SW480 (cell line): ENCODE measurements around the gene PLCG2.

Source experiments
- DNase-seq: peaks from one replicate; pipeline ENCODE4 v3.0.0-alpha.2; 2016; ENCODE audit warnings: low spot score

The PLCG2 gene

DNA sequence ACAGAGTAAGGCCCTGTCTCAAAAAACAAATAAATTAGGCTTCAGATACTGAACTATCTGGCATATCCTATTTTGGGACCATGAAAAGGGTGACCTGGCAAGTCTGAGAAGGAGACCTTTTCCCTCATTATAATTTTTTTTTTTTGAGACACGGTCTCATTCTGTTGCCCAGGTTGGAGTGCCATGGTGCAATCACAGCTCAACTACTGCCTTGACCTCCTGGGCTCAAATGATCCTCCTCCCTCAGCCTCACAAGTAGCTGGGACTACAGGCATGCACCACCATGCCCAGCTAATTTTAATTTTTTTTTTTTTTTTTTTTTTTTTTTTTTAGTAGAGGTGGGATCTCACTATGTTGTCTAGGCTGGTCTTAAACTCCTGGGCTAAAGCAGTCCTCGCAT lies 37.3 kb downstream of the PLCG2 start:
- DNase-seq: no peak

GRCh38 chr16:81816793-81817210 lies 37.7 kb downstream of the PLCG2 start:
- DNase-seq: no peak

DNA sequence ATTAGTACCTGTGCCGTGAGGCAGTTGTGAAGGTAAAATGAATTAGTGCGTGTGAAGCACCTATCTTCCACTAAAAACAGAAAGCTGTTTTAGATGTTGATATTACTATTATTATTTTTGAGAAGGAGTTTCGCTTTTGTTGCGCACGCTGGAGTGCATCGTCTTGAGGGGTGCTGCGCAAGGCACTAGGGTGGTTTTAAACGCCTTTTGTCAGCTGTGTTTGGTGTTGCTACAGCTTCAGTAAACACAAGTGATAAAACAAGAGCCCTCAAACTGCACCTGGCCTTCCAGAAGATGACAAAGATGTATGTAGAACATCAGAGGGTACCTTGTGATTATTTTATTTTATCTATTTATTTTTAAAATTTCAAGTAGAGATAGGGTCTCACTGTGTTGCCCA lies 38.2 kb downstream of the PLCG2 start:
- DNase-seq: no peak

DNA sequence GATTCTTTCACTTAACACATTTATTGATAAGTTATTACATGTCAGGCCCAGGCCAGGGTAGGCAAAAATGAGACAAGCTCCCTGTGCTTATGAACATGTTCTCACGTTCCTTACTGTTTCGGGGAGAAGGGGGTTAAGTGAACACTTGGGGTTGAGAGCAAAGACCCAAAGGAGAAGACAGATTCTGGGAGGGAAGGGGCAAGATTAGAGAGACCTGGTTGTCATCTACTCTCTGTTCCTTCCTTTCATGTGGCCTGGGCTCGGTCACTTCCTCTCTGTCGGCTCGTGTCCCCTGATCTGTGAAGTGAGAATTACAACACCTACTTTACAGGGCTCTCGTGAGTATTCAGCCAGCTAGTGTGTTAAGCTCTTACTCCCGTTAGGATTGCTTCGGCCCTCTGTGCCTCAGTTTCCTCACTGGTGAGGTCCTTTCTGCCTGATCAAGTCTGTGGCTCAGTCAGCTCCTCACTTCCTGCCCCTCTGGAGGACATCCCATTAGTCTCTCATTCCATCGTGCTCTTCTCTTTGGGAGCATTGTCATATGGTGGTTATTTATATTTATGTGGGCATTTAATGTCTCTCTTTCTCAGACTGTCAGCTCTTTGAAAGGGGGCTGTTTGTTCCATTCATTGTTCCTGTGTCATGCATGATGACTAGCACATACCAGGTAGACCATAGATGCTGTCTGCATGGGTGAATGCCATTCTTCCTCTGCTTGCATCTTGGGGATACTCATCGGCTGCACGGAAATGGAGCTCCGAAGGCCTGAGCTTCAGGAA lies 38.9 kb downstream of the PLCG2 start:
- DNase-seq: peak; percentile 14

GRCh38 chr16:81818568-81818896 lies 39.4 kb downstream of the PLCG2 start:
- DNase-seq: no peak

GRCh38 chr16:81818905-81819304 lies 39.8 kb downstream of the PLCG2 start:
- no peak for DNase-seq

GRCh38 chr16:81821436-81822128 lies 42.5 kb downstream of the PLCG2 start:
- DNase-seq: no peak

DNA sequence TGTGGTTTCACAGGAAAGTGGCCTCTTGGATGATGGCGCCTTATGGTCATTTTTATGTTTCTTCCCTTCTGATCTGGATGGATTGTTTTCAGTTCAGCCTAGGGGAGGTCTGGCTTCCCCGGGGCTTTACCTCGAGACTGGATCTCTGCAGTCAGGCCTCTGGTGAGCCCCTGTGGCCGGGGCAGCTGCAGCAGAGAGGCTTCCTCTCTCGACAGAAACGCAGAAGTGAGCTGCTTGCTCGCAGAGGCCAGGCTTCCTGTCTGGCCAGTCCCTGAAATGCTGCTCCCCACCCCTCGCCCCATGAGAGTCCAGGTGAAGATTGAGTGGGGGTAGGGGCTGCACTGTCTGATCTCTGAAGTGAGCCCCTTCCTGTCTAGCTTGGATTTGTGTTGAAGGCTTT lies 44.0 kb downstream of the PLCG2 start:
- no peak for DNase-seq

DNA sequence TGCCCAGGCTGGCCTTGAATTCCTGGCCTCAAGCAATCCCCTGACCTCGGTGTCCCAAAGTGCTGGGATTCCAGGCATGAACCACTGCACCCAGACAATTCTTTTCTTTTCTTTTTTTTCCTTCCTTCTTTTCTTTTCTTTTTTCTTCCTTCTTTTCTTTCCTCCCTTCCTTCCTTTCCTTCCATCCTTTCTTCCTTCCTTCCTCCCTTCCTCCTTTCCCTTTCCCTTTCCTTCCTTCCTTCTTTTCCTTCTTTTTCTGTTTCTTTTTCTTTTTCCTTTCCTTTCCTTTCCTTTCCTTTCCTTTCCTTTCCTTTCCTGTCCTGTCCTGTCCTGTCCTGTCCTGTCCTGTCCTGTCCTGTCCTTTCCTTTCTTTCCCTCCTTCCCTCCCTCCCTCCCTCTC lies 44.6 kb downstream of the PLCG2 start:
- no peak for DNase-seq

GRCh38 chr16:81826523-81826922 lies 47.4 kb downstream of the PLCG2 start:
- DNase-seq: no peak

GRCh38 chr16:81830845-81831540 lies 51.9 kb downstream of the PLCG2 start:
- no peak for DNase-seq

- no peak for DNase-seq
These were observed 52.6 kb downstream of the PLCG2 start for GRCh38 chr16:81831722-81832126.

GRCh38 chr16:81832801-81833547 lies 53.9 kb downstream of the PLCG2 start:
- DNase-seq: no peak

DNA sequence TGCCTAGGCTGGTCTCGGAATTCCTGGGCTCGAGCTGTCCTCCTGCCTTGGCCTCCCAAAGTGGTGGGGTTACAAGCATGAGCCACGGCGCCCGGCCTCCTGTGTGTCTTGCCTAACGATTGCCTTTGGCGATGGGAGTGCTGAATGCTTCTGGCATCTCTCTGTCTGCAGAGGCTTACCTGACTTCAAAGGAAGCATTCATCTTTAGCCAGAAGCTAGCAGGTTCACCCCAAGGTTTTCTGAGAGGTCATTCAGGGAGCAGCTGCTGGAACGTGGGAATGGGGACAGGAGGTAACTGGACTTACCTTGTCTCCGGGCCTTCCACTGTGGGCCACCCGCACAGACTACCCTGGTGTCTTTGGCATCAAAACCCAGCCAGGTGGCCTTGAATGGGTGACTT lies 54.7 kb downstream of the PLCG2 start:
- no peak for DNase-seq

DNA sequence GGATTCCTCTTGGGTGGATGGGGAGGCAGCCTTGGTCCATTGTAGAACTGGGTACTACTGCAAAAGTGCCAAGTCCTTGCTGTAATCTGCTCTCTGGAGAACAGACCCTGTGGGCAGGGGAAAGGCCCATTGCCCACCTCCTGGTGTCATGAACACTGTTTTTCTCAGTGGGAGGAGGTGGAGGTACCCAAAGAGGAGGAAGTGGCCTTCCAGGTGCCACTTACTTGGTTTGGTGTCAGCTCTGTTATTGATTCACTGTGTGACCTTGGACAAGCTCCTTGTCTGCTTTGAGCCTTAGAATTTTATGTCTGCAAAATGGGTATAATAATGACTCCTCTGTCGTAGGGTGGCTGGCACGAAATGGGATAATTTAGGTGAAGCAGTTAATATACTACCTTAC lies 55.8 kb downstream of the PLCG2 start:
- no peak for DNase-seq

DNA sequence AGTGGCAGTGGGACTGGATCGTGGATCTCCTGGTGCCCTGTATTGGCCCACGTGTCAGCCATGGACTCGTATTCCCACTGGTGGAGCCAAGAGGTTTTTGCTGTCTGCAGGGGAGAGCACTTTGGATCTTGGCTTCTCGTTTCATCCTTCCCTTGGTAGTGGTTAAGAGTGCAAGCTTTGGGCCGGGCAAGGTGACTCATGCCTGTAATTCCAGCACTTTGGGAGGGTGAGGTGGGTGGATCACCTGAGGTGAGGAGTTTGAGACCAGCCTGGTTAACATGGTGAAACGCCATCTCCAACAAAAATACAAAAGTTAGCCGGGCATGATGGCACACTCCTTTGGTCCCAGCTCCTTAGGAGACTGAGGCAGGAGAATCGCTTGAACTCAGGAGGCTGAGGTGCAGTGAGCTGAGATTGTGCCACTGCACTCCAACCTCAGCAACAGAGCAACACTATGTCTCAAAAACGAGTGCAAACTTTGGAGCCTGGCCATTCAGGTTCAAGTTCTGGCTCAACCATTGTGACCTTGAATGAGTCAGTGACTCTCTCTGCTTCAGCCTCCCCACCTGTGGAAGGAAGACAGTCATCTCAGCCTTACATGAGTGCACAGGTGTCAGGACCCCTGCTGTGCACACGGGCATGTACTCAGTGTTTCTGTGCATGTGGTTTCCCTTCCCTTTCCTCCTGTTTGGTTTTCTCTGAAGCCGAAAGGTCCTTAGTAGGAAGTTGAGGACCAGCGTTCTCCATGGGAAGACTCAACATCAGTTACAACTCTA lies 57.4 kb downstream of the PLCG2 start:
- DNase-seq: no peak

DNA sequence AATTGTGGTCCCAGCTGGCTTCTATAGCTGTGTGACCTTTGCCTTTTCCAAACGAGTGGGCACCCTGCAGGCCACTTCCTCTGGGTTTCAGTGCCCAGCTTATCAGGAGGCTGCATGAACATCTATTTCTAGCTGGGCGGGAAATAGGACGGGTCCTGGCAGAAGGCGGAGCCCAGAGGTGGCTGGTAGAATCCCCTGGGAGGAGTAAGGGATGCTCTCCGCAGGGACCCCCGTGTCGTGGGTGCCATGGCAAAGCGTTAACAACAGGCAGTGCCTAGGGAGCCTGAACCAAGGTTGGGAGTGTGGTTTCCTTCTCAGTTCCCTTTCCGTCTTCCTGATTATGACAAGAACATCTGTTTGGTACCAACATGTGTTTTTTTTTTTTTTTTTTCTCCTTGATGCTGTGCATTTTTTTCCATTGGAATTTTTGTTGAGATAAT lies 58.2 kb downstream of the PLCG2 start:
- DNase-seq: no peak

- DNase-seq: no peak
These were observed 59.7 kb downstream of the PLCG2 start for GRCh38 chr16:81838794-81839193.

DNA sequence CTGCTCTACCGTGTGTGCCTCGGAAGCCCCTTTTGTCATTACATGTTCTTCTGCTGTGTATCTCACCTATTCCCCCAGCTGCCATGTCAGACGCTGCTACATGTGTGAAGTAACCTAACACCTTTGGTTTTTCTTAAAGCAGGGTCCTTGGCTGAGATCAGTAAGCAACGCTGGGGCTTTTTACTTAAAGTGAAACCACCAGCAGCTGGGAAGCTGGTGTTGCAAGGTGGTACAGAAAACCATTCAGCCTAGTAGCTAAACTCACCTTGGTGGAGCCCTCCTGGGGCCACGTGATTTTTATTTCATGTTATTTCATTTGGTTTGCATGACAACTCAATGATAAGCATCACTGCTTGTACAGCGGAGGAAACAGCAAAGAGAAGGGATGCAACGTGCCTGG lies 62.6 kb downstream of the PLCG2 start:
- no peak for DNase-seq

DNA sequence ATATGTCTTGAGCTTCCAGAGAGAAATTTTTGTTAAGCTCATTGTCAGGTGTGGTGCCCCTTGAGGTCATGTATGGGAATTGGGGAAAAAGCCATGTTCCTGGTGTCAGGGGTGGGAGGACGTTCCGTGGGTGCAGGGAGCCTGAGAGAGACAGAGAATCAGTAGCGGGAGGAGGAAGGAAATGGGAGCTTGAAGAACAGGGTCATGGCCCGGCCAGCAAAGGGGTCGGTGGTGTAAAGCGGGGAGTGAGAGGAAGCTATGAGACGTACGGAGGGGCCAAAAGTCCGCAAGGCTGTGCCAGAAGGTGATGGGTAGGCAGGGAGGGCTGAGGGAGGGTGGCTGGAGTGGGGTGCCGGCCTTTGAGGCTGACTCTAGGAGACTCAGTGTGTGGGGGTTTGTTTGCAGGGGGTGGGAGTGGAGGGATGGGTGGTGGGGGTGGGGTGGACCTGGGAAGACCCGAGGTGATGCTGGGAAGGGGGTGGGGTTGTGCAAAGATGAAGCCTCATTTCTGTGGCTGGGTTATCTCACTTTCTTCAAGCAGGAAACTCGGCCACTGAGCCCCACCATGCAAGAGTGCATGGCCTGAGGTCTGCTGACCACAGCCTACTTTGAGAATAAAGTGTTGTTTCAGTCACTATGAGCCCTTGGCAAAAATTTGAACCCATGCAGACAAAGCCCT lies 63.6 kb downstream of the PLCG2 start:
- DNase-seq: no peak

DNA sequence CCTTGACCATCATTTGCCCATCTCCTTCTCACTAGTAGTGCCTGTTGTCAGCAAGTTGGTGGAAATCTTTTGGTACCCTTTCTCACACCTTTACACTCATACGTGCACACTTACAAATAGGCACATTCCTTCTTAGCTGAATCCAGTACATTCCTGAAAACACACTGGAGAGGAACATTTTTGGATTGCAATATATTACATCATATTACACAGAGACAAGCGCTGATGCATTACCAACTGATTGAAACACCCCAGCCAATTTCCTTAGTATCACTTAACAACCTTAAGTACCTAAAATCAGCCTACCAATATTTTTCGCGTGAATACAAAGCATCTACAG lies 64.1 kb downstream of the PLCG2 start:
- DNase-seq: peak; percentile 62
